GM13977 (cell line): ENCODE data around the gene SLC4A3.

ENCODE experiments used
- DNase-seq: peaks from one replicate; pipeline ENCODE4 v3.0.0; 2012; ENCODE audit warnings: low spot score
- CTCF ChIP-seq: IDR thresholded peaks from 2 replicates; pipeline ENCODE4 v1.5.1; 2012; ENCODE audit warnings: mild to moderate bottlenecking, control low read depth; ENCODE audit not compliant: insufficient read depth; ENCODE audit errors: extremely low read depth, missing control alignments
- in situ Hi-C: fragments of 300-500 bp; cut with MboI; formaldehyde crosslinking; loops from one replicate; pipeline ENCODE4 v1.12.0; 2022; ENCODE audit warnings: low sequenced_read_pairs, low pct_unique_long_range_greater_than_20kb, mixed read lengths, inconsistent platforms; ENCODE audit not compliant: unreplicated experiment

The SLC4A3 gene

GRCh38 chr2:219627103-219628100, at the start of gene SLC4A3:
TSS of gene SLC4A3 (plus strand) at chr2:219627630. CDS start at chr2:219627993, 363 bp downstream.
- no peak for TF ChIP-seq CTCF
- in situ Hi-C loops = no loop called here
- DNase-seq = peak; percentile 73

GRCh38 chr2:219578811-219579613, 48.4 kb upstream of the SLC4A3 start:
- TF ChIP-seq CTCF = no peak
- in situ Hi-C loops = no loop called here
- no peak for DNase-seq

- TF ChIP-seq CTCF = no peak
- in situ Hi-C loops = no loop called here
- DNase-seq = no peak
Observed at GRCh38 chr2:219581346-219581745, 46.1 kb upstream of the SLC4A3 start.

GRCh38 chr2:219591091-219591490, 36.3 kb upstream of the SLC4A3 start:
- no peak for TF ChIP-seq CTCF
- in situ Hi-C loops = no loop called here
- DNase-seq = no peak

GRCh38 chr2:219592736-219593135, 34.7 kb upstream of the SLC4A3 start:
- DNase-seq = no peak
- TF ChIP-seq CTCF = no peak
- in situ Hi-C loops = no loop called here

GRCh38 chr2:219593154-219593553, 34.3 kb upstream of the SLC4A3 start:
- no peak for TF ChIP-seq CTCF
- DNase-seq = no peak
- in situ Hi-C loops = no loop called here
